ENCODE measurements around the gene NDUFA7. TPM values are rescaled to one million over a fixed set of nuclear protein-coding genes. Genes with fewer than 3 reads are reported as not detected.

NDUFA7 gene
- polyA plus RNA-seq, 3 donors: 49.9 to 153 (median 133) TPM

DNA sequence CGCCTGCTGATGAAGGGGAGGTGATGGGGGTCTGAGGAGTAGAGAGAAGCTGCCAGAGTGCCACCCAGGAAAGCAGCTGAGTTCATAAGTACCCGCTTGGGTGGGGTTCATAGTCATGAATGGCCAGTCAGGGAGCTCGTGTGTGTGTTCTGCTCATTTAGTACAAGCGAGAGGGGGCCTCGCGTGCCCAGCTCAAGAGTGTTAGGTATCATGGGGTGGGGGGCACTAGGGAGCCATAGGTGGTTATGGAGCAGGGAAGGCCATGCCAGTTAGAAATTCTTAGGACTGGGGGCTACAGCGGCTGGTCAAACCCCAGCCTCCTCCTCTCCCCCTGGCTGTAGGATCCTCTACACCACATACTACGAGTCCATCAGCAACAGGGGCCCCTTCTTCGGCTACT lies 59.8 kb downstream of the NDUFA7 start:
- Histone ChIP-seq H3K4me1 (ENCODE audit: control insufficient read depth in 1 of 2, insufficient read depth in 2 of 2, low read length in 2 of 2) (no peaks in the 10 kb centered on the region), H3K4me3 (replicated peaks in 1 of 3; ENCODE audit: low read depth in 2 of 3, low read length in 3 of 3) (no peak overlapping the region), H3K9ac (ENCODE audit: insufficient read depth, low read length, poor library complexity, severe bottlenecking) (no peak overlapping the region), H3K4me2 (replicated peaks; ENCODE audit: extremely low read depth, low read length, poor library complexity, severe bottlenecking) (no peak overlapping the region), H3K79me2 (ENCODE audit: insufficient read depth, low read length) (no peaks in the 10 kb centered on the region), H4K20me1 (ENCODE audit: insufficient read depth, low read length) (no peaks in the 10 kb centered on the region), H3K27me3 (ENCODE audit: control insufficient read depth in 2 of 2, insufficient read depth in 2 of 2, low read length in 2 of 2) (no peaks in the 10 kb centered on the region), H2AFZ (ENCODE audit: insufficient read depth, low read depth, low read length, poor library complexity, severe bottlenecking) (no peak overlapping the region), H3K36me3 (replicated peaks in 1 of 2; ENCODE audit: control insufficient read depth in 1 of 2, insufficient read depth in 2 of 2, low read length in 2 of 2) (no peaks in the 10 kb centered on the region), H3K9me3 (replicated peaks in 1 of 2; ENCODE audit: control insufficient read depth in 1 of 2, insufficient read depth in 1 of 2, low read length in 2 of 2) (no peaks in the 10 kb centered on the region), H3K27ac (ENCODE audit: low read depth in 1 of 2, low read length in 2 of 2) (no peak overlapping the region)
- no peak for DNase-seq
- H3K27ac Mint-ChIP-seq: no peak overlapping the region
- intact Hi-C loops (cut with micrococcal nuclease): no loop called here
- no peak for TF ChIP-seq CTCF (IDR thresholded peaks at IDR 0.05)
- peaks cover 13 to 41% (median 33%) of the 10 kb centered on the region in 3 donors for H3K27me3 Mint-ChIP-seq (ENCODE audit: low read depth in 3 of 3)
- peaks cover 2% of the 10 kb centered on the region for H3K4me1 Mint-ChIP-seq
- peaks cover 0 to 3% (median 1%) of the 10 kb centered on the region in 7 donors for H3K9me3 Mint-ChIP-seq
- no peak overlapping the region for H3K4me3 Mint-ChIP-seq
- H3K36me3 Mint-ChIP-seq: no peaks in the 10 kb centered on the region
- WGBS (ENCODE audit: insufficient coverage): 100% methylated on average over 3 of the region's 9 CpGs

Other genes with a start within 250 kb of the NDUFA7 start
- not detected for gene FBN3, start 171.8 kb downstream of the NDUFA7 start, polyA plus RNA-seq
- 10 to 100 TPM; 11.4 to 12.1 (median 12.0) TPM for gene CERS4, start 112.0 kb downstream of the NDUFA7 start, polyA plus RNA-seq
- 1 to 10 TPM in 2 of 3 donors, under 1 TPM in 1; 0.72 to 2.5 (median 1.0) TPM for gene CD320, start 13.0 kb downstream of the NDUFA7 start, polyA plus RNA-seq
- gene RPS28, start 121 bp upstream of the NDUFA7 start, polyA plus RNA-seq: 1,000 to 10,000 TPM in 1 of 3 donors, 100 to 1,000 TPM in 2; 539 to 1,104 (median 984) TPM
- gene KANK3, start 21.9 kb upstream of the NDUFA7 start, polyA plus RNA-seq: under 1 TPM in 1 of 3 donors, not detected in 2; 0.15 TPM
- gene ANGPTL4, start 42.8 kb upstream of the NDUFA7 start, polyA plus RNA-seq: not detected
- 100 to 1,000 TPM in 1 of 3 donors, 10 to 100 TPM in 2; 36.5 to 128 (median 45.4) TPM for gene RAB11B, start 69.0 kb upstream of the NDUFA7 start, polyA plus RNA-seq
- 100 to 1,000 TPM in 1 of 3 donors, 10 to 100 TPM in 2; 47.8 to 117 (median 90.8) TPM for gene MARCHF2, start 91.9 kb upstream of the NDUFA7 start, polyA plus RNA-seq
- gene HNRNPM, start 123.6 kb upstream of the NDUFA7 start, polyA plus RNA-seq: 100 to 1,000 TPM in 2 of 3 donors, 10 to 100 TPM in 1; 77.0 to 121 (median 116) TPM
- 100 to 1,000 TPM in 1 of 3 donors, 10 to 100 TPM in 2; 43.3 to 264 (median 69.0) TPM for gene PRAM1, start 181.3 kb upstream of the NDUFA7 start, polyA plus RNA-seq
- gene ZNF414, start 192.8 kb upstream of the NDUFA7 start, polyA plus RNA-seq: 10 to 100 TPM in 1 of 3 donors, 1 to 10 TPM in 2; 4.1 to 21.1 (median 4.7) TPM

Data from CD14-positive monocyte (primary cell).